HEK293 (cell line): ENCODE results near the gene SMIM5.

Source experiments
- KLF10 ChIP-seq: fragments of 450-650 bp; IDR thresholded peaks from 2 replicates; pipeline ENCODE4 v1.5.1; 2018; ENCODE audit warnings: missing biosample characterization, mild to moderate bottlenecking, missing genetic modification characterization
- KLF9 ChIP-seq: fragments of 450-650 bp; formaldehyde crosslinking; IDR thresholded peaks from 2 replicates; pipeline ENCODE4 v1.5.1; 2016; ENCODE audit warnings: missing biosample characterization, missing genetic modification characterization, low read depth
- ZFP41 ChIP-seq: fragments of 450-650 bp; formaldehyde crosslinking; IDR thresholded peaks from 2 replicates; pipeline ENCODE4 v1.5.1; 2016; ENCODE audit warnings: missing biosample characterization, missing genetic modification characterization, borderline replicate concordance
- ZNF221 ChIP-seq: fragments of 450-650 bp; formaldehyde crosslinking; IDR thresholded peaks from 2 replicates; pipeline ENCODE4 v1.5.1; 2017; ENCODE audit warnings: missing biosample characterization, missing genetic modification characterization, borderline replicate concordance
- ZNF302 ChIP-seq: fragments of 450-650 bp; formaldehyde crosslinking; IDR thresholded peaks from 2 replicates; pipeline ENCODE4 v1.5.1; 2016; ENCODE audit warnings: missing biosample characterization, missing genetic modification characterization, low read depth
- ZNF324 ChIP-seq: fragments of 450-650 bp; formaldehyde crosslinking; IDR thresholded peaks from 2 replicates; pipeline ENCODE4 v1.5.1; 2016; ENCODE audit warnings: missing biosample characterization, missing genetic modification characterization
- ZNF48 ChIP-seq: fragments of 450-650 bp; formaldehyde crosslinking; IDR thresholded peaks from 2 replicates; pipeline ENCODE4 v1.5.1; 2016; ENCODE audit warnings: missing biosample characterization, missing genetic modification characterization
- ZNF629 ChIP-seq: fragments of 450-650 bp; formaldehyde crosslinking; IDR thresholded peaks from 2 replicates; pipeline ENCODE4 v1.5.1; 2017; ENCODE audit warnings: missing biosample characterization, missing genetic modification characterization
- TF ChIP-seq, protein P1 (sequence below): fragments of 450-650 bp; formaldehyde crosslinking; IDR thresholded peaks from 2 replicates; pipeline ENCODE4 v1.5.1; 2016; ENCODE audit warnings: missing biosample characterization, missing genetic modification characterization
- TF ChIP-seq, protein P2 (sequence below): fragments of 450-650 bp; formaldehyde crosslinking; IDR thresholded peaks from 2 replicates; pipeline ENCODE4 v1.5.1; 2016; ENCODE audit warnings: missing biosample characterization, missing genetic modification characterization

- no peak for TF ChIP-seq KLF9 (tag by site-specific recombination)
- TF ChIP-seq, protein P1, sequence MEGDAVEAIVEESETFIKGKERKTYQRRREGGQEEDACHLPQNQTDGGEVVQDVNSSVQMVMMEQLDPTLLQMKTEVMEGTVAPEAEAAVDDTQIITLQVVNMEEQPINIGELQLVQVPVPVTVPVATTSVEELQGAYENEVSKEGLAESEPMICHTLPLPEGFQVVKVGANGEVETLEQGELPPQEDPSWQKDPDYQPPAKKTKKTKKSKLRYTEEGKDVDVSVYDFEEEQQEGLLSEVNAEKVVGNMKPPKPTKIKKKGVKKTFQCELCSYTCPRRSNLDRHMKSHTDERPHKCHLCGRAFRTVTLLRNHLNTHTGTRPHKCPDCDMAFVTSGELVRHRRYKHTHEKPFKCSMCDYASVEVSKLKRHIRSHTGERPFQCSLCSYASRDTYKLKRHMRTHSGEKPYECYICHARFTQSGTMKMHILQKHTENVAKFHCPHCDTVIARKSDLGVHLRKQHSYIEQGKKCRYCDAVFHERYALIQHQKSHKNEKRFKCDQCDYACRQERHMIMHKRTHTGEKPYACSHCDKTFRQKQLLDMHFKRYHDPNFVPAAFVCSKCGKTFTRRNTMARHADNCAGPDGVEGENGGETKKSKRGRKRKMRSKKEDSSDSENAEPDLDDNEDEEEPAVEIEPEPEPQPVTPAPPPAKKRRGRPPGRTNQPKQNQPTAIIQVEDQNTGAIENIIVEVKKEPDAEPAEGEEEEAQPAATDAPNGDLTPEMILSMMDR (tag by site-specific recombination), result no peak
- TF ChIP-seq ZNF324 (tag by site-specific recombination), result no peak
- no peak for TF ChIP-seq ZNF629 (tag by site-specific recombination)
- no peak for TF ChIP-seq ZNF221
- TF ChIP-seq, protein P2, sequence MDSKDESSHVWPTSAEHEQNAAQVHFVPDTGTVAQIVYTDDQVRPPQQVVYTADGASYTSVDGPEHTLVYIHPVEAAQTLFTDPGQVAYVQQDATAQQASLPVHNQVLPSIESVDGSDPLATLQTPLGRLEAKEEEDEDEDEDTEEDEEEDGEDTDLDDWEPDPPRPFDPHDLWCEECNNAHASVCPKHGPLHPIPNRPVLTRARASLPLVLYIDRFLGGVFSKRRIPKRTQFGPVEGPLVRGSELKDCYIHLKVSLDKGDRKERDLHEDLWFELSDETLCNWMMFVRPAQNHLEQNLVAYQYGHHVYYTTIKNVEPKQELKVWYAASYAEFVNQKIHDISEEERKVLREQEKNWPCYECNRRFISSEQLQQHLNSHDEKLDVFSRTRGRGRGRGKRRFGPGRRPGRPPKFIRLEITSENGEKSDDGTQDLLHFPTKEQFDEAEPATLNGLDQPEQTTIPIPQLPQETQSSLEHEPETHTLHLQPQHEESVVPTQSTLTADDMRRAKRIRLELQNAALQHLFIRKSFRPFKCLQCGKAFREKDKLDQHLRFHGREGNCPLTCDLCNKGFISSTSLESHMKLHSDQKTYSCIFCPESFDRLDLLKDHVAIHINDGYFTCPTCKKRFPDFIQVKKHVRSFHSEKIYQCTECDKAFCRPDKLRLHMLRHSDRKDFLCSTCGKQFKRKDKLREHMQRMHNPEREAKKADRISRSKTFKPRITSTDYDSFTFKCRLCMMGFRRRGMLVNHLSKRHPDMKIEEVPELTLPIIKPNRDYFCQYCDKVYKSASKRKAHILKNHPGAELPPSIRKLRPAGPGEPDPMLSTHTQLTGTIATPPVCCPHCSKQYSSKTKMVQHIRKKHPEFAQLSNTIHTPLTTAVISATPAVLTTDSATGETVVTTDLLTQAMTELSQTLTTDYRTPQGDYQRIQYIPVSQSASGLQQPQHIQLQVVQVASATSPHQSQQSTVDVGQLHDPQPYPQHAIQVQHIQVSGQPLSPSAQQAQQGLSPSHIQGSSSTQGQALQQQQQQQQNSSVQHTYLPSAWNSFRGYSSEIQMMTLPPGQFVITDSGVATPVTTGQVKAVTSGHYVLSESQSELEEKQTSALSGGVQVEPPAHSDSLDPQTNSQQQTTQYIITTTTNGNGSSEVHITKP (tag by site-specific recombination), result no peak
- no peak for TF ChIP-seq ZNF48 (tag by site-specific recombination)
- no peak for TF ChIP-seq ZNF302
- no peak for TF ChIP-seq KLF10 (tag by site-specific recombination)
- no peak for TF ChIP-seq ZFP41 (tag by site-specific recombination)
Observed at GRCh38 chr17:75624714-75625345, 8.4 kb upstream of the SMIM5 start.
